Measurements from ENCODE around the gene SLC6A12.
"Not testable (repeated sequence)": the region's sequence is repeated elsewhere in the genome, so short reads cannot be mapped to it uniquely, and the experiment has no call there.

The SLC6A12 gene

DNA sequence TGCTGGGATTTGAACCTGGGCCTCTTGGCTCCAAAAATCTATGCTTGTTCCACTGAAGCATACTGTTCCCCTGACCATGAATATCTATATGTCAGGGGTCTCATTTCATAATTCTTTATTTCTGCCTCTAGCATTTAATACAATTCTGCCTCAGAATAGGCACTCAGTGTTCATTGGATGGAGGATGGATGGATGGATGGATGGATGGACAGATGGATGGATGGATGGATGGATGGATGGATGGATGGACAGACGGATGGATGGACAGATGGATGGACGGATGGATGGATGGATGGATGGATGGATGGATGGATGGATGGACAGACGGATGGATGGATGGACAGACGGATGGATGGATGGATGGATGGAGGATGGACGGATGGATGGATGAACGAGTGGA is 3.1 kb upstream of the SLC6A12 start:
- not testable (repeated sequence) for DNase-seq (ENCODE audit: low read depth in 3 of 3, low spot score in 1 of 3)

DNA sequence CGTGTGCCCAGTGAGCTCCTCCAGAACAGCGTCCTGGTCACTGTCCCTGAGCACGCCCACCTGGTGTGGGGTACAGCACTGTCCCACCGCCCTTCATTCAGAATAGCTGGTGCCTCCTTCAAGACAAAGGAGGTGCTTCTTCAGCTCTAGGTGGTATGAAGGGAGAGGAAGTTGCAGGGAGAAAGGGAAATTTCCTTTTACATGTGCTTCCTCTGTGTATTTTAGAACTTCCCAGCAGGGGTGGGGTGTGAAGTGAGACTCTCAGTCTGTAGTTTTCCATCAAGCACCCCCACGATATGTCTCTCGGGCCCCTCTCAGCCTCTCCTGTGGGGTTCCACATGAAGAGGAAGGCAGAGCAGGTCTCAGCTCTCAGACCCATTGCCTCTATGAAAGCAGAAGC is 1.2 kb upstream of the SLC6A12 start:
- DNase-seq (ENCODE audit: low read depth in 3 of 3, low spot score in 1 of 3), result no peak

DNA sequence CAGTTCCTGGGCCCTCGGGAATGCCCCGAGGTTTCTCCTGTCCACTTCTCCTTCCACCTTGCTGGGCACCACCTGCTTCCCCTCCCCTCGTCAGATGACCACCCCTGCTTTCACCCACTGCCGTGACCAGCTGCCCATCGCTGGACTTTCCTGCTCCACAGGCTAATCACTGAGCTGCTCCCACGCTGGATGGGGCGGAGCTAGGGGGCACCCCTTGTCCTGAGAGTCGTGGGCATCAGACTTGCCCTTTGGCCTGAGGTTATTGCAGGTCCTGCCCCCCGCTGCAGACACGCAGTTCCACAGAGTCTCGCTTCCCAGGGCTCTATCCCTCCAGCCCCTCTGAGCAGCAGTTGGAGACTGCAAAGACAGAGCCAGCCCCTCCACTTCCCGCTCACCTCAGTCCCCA is 427 bp downstream of the SLC6A12 start:
- no peak for DNase-seq (ENCODE audit: low read depth in 3 of 3, low spot score in 1 of 3)

DNA sequence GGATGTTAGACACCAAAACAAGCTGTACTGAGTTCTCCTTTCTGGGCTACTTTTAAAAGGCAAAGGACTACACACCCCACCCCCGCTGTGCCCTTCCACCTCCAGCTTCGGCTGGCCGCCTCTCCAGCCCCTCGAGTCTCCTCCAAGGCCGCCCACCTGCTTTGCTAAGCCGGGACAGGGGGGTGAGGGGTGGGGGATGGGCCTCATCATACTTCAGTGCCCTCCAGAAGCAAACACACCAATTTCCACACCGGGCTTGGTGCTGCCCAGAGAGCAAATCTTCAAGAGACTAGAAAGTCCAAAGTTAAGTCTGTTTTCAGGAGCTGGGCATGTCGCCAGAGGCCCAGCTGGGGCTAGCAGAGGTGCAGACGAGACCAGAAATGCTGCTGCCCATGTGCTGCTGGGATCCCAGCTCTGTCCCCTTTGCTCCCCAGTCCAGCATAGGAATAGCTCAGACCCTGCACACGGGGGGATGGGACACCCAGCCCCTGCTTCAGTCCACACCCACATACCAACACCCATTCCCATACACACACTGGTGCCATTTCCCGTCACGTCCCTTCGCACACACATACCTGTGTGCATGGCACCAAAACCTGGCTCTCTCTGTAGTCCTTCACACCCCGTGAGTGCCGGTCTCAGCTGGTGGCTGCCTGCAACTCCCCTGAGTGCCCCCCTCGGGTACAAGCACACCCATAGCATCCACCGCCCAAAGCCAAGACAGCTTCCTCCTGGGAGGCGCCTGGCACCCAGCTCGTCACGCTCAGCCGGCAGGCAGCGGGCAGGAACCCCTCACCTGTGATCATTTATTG is 1.0 kb downstream of the SLC6A12 start:
- DNase-seq (ENCODE audit: low read depth in 3 of 3, low spot score in 1 of 3), result no peak

- no peak for DNase-seq (ENCODE audit: low read depth in 3 of 3, low spot score in 1 of 3)
Measured at GRCh38 chr12:212415-212714, 1.6 kb downstream of the SLC6A12 start.

DNA sequence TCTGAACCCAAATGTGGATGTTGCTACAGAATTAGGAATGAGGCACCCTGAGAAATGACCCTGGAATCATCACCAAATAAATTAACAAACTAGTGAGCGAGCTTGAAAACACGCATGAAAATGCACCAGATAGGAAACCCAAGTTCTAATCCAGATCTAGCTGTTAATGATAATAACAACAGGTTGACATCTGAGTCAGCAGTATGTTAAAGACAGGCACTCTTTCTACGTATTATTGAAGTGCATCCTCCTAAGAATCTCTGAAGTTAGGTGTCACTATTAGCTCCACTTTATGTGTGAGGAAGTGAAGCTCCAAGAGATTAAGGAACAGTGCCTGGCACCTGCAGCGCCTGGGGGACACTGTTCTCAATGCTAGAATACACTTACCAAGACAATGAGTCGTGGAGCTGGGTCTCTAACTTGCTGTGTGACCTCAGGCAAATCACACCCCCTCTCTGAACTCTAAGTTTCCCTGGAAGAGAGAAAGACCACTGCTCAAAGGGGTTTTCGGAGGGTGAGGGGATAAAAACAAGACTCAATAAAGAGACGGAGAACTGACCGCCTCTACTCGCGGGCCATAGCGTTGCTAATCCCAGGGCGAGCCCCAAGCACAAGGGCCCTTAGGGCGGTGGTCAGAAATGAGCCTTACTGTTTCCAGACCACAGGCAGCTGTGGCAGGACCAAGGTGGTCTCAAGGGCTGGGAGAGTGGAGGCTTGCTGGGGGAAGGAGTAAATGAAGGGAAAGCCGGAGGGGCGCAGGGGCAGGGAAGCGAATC is 2.1 kb downstream of the SLC6A12 start:
- DNase-seq (ENCODE audit: low read depth in 3 of 3, low spot score in 1 of 3), result no peak

GRCh38 chr12:211142-211465 is 2.9 kb downstream of the SLC6A12 start:
- DNase-seq (ENCODE audit: low read depth in 3 of 3, low spot score in 1 of 3), result no peak

GRCh38 chr12:210277-211141 is 3.4 kb downstream of the SLC6A12 start:
- DNase-seq (ENCODE audit: low read depth in 3 of 3, low spot score in 1 of 3), result no peak

- no peak for DNase-seq (ENCODE audit: low read depth in 3 of 3, low spot score in 1 of 3)
Measured at GRCh38 chr12:209851-210250, 4.1 kb downstream of the SLC6A12 start.

DNA sequence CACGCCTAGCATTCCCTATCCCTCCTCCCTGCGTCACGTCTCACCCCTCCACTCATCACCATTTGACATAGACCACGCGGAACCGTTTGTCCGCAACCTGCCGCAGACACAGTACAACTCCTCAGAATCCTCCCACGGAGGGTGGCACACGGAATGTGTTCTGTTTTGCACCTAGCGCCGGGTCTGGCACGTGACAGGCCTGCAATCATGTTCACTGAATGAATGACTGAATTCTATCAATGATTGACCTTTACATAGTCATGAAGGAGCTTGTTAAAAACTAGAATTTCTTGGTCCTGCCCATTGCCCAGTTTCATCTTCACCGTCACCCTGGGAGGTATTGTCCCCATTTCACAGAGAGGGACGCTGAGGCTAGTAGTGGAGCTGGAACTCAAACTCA is 4.7 kb downstream of the SLC6A12 start:
- no peak for DNase-seq (ENCODE audit: low read depth in 3 of 3, low spot score in 1 of 3)

- no peak for DNase-seq (ENCODE audit: low read depth in 3 of 3, low spot score in 1 of 3)
Measured at GRCh38 chr12:208813-209212, 5.1 kb downstream of the SLC6A12 start.

DNA sequence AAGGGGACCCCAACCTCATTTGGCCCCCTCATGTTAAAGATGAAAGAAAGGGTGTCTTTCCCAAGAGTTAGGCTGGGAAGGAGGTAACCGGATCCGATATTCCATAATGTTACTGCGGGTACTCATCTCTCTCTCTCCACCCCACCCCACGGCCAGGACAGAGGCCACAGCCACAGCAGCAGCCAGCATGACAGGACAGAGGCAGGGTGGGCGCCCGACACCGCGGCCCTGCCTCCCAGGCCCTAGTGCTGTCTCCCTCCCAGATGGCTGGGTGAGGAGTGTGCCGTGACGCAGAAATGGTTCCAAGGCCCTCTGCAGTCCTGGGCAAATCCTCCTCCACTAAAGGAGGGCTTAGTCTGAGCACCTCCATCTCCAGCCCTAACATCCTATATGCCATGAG is 6.2 kb downstream of the SLC6A12 start:
- DNase-seq (ENCODE audit: low read depth in 3 of 3, low spot score in 1 of 3), result no peak

DNA sequence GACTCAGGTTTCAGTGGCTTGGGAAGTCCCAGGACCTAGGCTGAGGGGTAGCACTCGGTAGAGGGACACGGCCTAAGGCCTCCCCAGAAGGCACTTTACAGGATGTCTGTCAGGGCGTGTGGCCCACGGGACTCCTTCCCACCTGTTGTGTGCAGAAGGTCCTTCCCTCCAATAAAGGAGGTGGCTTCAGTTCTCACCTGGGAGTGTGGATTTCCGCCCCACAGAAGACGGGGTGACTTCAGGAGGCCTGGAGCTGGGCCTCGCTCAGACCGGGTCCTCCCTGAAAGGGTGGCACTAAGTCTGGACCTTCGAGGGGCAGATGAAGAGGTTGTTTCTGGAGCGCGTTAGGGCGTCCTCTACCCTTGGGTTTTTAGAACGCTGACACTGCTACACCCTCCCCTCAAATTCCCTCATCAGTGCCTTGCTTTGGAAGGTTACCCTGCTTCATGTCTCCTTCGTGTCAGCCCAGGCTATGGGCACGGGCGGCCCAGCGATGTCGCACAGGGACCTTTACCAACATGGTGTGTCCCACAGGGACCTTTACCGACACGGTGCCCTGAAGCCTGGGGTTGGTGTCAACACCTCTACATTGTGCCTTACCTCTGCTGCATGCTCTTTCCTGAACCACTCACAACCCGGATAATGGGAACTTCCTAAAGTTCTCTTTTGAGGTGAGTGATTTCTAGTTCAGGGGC is 7.1 kb downstream of the SLC6A12 start:
- no peak for DNase-seq (ENCODE audit: low read depth in 3 of 3, low spot score in 1 of 3)

- DNase-seq (ENCODE audit: low read depth in 3 of 3, low spot score in 1 of 3), result no peak
Measured at GRCh38 chr12:205026-205425, 8.9 kb downstream of the SLC6A12 start.

DNA sequence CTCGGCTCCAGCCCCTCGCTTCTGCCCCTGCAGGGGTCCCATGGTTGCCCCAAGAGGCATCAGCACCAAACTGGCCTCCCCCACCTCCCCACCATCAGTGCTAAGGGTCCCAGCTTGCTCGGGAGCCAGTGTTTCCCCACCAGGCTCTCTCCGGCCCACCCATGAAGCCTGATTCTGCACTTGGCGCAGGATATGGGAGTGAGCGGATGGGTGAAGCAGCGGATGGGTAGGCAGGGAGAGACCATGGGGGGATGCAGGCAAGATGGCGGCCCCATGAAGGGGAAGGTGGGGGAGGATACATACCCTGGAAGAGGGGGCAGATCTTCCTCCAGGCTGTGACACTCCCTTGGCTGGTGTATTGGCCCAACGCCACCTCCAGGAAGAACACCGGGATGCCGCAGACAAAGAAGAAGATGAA is 9.7 kb downstream of the SLC6A12 start:
- DNase-seq (ENCODE audit: low read depth in 3 of 3, low spot score in 1 of 3), result no peak

GRCh38 chr12:203462-204260 is 10.3 kb downstream of the SLC6A12 start:
- no peak for DNase-seq (ENCODE audit: low read depth in 3 of 3, low spot score in 1 of 3)

- no peak for DNase-seq (ENCODE audit: low read depth in 3 of 3, low spot score in 1 of 3)
Measured at GRCh38 chr12:203074-203461, 10.9 kb downstream of the SLC6A12 start.

GRCh38 chr12:202081-202731 is 11.8 kb downstream of the SLC6A12 start:
- DNase-seq (ENCODE audit: low read depth in 3 of 3, low spot score in 1 of 3), result no peak

DNA sequence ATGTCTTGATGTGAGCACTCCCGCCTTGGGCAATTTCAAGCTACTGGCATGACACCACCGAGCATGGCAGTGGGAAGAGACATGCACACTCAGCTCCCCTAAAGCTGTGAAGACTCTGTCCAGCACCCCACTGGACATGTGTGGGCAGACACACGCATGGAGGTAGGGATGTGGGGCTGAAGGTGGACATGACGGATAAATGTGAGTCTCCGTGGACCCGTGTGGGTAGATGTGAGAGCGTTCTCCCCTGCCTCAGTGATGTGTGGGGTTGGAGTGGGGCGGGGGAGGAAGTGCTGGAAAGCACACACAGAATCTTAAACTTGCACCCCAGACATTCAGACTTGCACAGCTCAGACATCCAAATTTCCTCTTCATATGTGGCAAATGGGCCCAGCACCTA is 12.6 kb downstream of the SLC6A12 start:
- DNase-seq (ENCODE audit: low read depth in 3 of 3, low spot score in 1 of 3), result no peak

GRCh38 chr12:198705-199104 is 15.3 kb downstream of the SLC6A12 start:
- no peak for DNase-seq (ENCODE audit: low read depth in 3 of 3, low spot score in 1 of 3)

Measured in stimulated activated CD4-positive, alpha-beta T cell treated with anti-CD3 and anti-CD28 coated beads, TNF-alpha, amount 100 ng/mL, for 1 hour (primary cell).